ENCODE measurements around the gene SLF2.

DNA sequence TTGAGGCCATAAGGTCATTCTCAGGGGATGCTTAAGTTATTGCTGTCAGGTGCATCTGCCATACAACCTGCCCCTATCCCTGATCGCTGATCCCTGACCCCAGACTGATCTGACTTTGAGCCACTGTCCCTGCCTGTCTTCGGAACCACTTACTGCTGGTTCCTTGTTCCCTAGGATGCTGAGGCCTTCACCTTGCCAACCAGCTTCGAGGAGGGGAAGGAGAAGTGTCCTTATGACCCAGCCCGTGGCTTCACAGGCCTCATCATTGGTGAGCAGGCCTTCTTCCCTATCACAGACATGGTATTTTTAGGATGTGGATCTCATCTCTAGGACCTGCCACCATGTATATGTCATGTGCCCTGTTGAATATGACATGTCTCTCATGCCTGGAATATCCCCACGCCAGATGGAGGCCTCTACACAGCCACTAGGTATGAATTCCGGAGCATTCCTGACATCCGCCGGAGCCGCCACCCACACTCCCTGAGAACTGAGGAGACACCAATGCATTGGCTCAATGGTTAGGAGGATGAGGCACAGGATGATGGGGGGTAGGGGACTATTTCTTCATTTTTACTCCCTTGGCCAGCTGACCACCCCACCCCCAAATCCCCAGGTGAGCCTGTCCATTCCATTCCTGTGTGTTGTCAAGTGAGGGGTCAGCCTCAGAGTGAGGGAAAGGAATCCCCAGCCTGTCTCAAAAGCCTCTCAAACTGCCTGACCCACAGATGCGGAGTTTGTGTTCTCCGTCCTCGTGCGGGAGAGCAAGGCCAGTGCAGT, 65.5 kb downstream of the SLF2 start:
- no peak for TF ChIP-seq RAD21 (IDR thresholded peaks at IDR 0.05; ENCODE audit: low read depth)
- no peak for TF ChIP-seq MAX (IDR thresholded peaks at IDR 0.05)
